SK-N-SH (cell line): ENCODE data around the gene ODAM. TPM values are rescaled to one million over a fixed set of nuclear protein-coding genes. Genes with fewer than 3 reads are reported as not detected.

Experiments
- CTCF ChIA-PET: fragments of 300-600, 350-600 bp; formaldehyde crosslinking; extraction: SDS; loops from one replicate; lab custom pipeline; 2021; lab: Yijun Ruan, JAX
- POLR2A ChIA-PET: fragments of 350-600 bp; sonication (Branson Sonifier 250); formaldehyde crosslinking; extraction: SDS; loops from one replicate; lab custom pipeline; 2020; ENCODE audit warnings: antibody characterized with exemption, inconsistent platforms; lab: Yijun Ruan, JAX
- DNase-seq: peaks from one replicate; pipeline ENCODE4 v3.0.0; 2012
- H2AFZ ChIP-seq: fragments of 200-600 bp; sonication (generic); 2 replicates; pipeline ENCODE4 v1.8.1; 2016; ENCODE audit warnings: antibody characterized with exemption, mild to moderate bottlenecking, low read depth
- H3F3A ChIP-seq: fragments of 200-600 bp; sonication (generic); replicated peaks from 2 replicates; pipeline ENCODE3; 2016; ENCODE audit warnings: antibody characterized with exemption, mild to moderate bottlenecking; ENCODE audit not compliant: insufficient read depth
- H3K27ac ChIP-seq, 2 experiments: fragments of 200-500 bp in 1 of 2; fragments of 200-600 bp in 1 of 2; sonication (Bioruptor generic) in 1 of 2; sonication (generic), shearing (Covaris generic) in 1 of 2; 2 replicates each; pipeline versions ENCODE4 v1.5.1 to v1.6.1; 2014 to 2016; ENCODE audit warnings: low read depth in 2 of 2, inconsistent platforms in 1 of 2, low read length in 1 of 2, mild to moderate bottlenecking in 1 of 2, mixed read lengths in 1 of 2
- H3K27me3 ChIP-seq: fragments of 200-600 bp; sonication (generic), shearing (Covaris generic); 2 replicates; pipeline ENCODE4 v1.6.1; 2016; ENCODE audit warnings: mixed run types; ENCODE audit not compliant: insufficient read depth
- H3K36me3 ChIP-seq, 2 experiments: fragments of 200-500 bp in 1 of 2; fragments of 200-600 bp in 1 of 2; sonication (Bioruptor generic) in 1 of 2; sonication (generic) in 1 of 2; replicated peaks in 1 of 2; 2 replicates each; pipeline versions ENCODE3 to v1.5.1; 2014 to 2016; ENCODE audit warnings: low read length in 1 of 2, mild to moderate bottlenecking in 1 of 2; ENCODE audit not compliant: insufficient read depth in 2 of 2, control insufficient read depth in 1 of 2
- H3K4me1 ChIP-seq, 2 experiments: fragments of 200-500 bp in 1 of 2; fragments of 200-600 bp in 1 of 2; sonication (Bioruptor generic) in 1 of 2; sonication (generic), shearing (Covaris generic) in 1 of 2; 2 replicates each; pipeline versions ENCODE4 v1.5.1 to v1.6.1; 2014 to 2016; ENCODE audit warnings: low read depth in 1 of 2, low read length in 1 of 2, mixed run types in 1 of 2; ENCODE audit not compliant: insufficient read depth in 2 of 2, control insufficient read depth in 1 of 2
- H3K4me2 ChIP-seq: fragments of 200-600 bp; sonication (generic), shearing (Covaris generic); 2 replicates; pipeline ENCODE4 v1.6.1; 2017; ENCODE audit warnings: mixed run types
- H3K4me3 ChIP-seq, 2 experiments: fragments of 200-500 bp in 1 of 2; fragments of 200-600 bp in 1 of 2; sonication (Bioruptor generic) in 1 of 2; sonication (generic), shearing (Covaris generic) in 1 of 2; 2 replicates each; pipeline versions ENCODE4 v1.5.1 to v1.8.1; 2014 to 2016; ENCODE audit warnings: low read depth in 2 of 2, inconsistent platforms in 1 of 2, low read length in 1 of 2, mild to moderate bottlenecking in 1 of 2, mixed read lengths in 1 of 2, moderate library complexity in 1 of 2
- H3K79me2 ChIP-seq: fragments of 200-600 bp; sonication (generic); 2 replicates; pipeline ENCODE4 v1.8.1; 2017; ENCODE audit warnings: mild to moderate bottlenecking; ENCODE audit not compliant: insufficient read depth
- H3K9ac ChIP-seq: fragments of 200-600 bp; sonication (generic); 2 replicates; pipeline ENCODE4 v1.6.1; 2017; ENCODE audit warnings: mixed run types
- H3K9me2 ChIP-seq: fragments of 200-600 bp; sonication (generic); 2 replicates; pipeline ENCODE4 v1.6.1; 2017; ENCODE audit warnings: mixed run types
- H3K9me3 ChIP-seq: fragments of 200-600 bp; sonication (generic); 2 replicates; pipeline ENCODE4 v1.6.1; 2017; ENCODE audit warnings: mixed run types, mild to moderate bottlenecking, moderate library complexity
- H4K20me1 ChIP-seq: fragments of 200-600 bp; sonication (generic); 2 replicates; pipeline ENCODE4 v1.6.1; 2017; ENCODE audit warnings: mild to moderate bottlenecking, mixed run types; ENCODE audit not compliant: insufficient read depth
- CHD2 ChIP-seq: fragments of 150-350 bp; IDR thresholded peaks from 2 replicates; pipeline ENCODE4 v1.6.1; 2018; ENCODE audit warnings: low read length; ENCODE audit not compliant: partially characterized antibody
- EP300 ChIP-seq, 2 experiments: IDR thresholded peaks; 2 replicates each; pipeline versions ENCODE4 v1.4.0 to v1.6.1; 2012; ENCODE audit warnings: borderline replicate concordance in 1 of 2, low read depth in 1 of 2, low read length in 1 of 2
- FOSL2 ChIP-seq: IDR thresholded peaks from 2 replicates; pipeline ENCODE4 v1.4.0; 2012; ENCODE audit warnings: low read depth, mild to moderate bottlenecking, moderate library complexity, borderline replicate concordance
- FOXJ3 ChIP-seq: sonication (generic); formaldehyde crosslinking; IDR thresholded peaks from 2 replicates; pipeline ENCODE4 v1.5.1; 2020; ENCODE audit warnings: mild to moderate bottlenecking, missing genetic modification reagents
- FOXM1 ChIP-seq: IDR thresholded peaks from 2 replicates; pipeline ENCODE4 v1.4.0; 2012; ENCODE audit warnings: low read depth, mild to moderate bottlenecking
- MEF2A ChIP-seq: IDR thresholded peaks from 2 replicates; pipeline ENCODE4 v1.4.0; 2012; ENCODE audit warnings: low read depth, borderline replicate concordance
- RCOR1 ChIP-seq: fragments of 150-350 bp; IDR thresholded peaks from 2 replicates; pipeline ENCODE4 v1.6.1; 2017; ENCODE audit warnings: antibody characterized with exemption, low read length
- RFX5 ChIP-seq: IDR thresholded peaks from 2 replicates; pipeline ENCODE4 v1.6.1; 2012; ENCODE audit warnings: mild to moderate bottlenecking, improper control_type of control experiment, low read length
- SIN3A ChIP-seq: IDR thresholded peaks from 2 replicates; pipeline ENCODE4 v1.6.1; 2012; ENCODE audit warnings: low read depth, mild to moderate bottlenecking, low read length, moderate library complexity, borderline replicate concordance
- SMC3 ChIP-seq: IDR thresholded peaks from 2 replicates; pipeline ENCODE4 v1.6.1; 2012; ENCODE audit warnings: low read depth, low read length, improper control_type of control experiment
- TCF12 ChIP-seq: IDR thresholded peaks from 2 replicates; pipeline ENCODE4 v1.4.0; 2012
- YY1 ChIP-seq: IDR thresholded peaks from 2 replicates; pipeline ENCODE4 v1.4.0; 2012; ENCODE audit warnings: low read depth, mild to moderate bottlenecking
- whole genome bisulfite sequencing: methylation state at CpG from one replicate; pipeline ENCODE4 v1.1.6; 2017; ENCODE audit warnings: low lambda C conversion rate; 5-methylcytosine and 5-hydroxymethylcytosine counted together
- polyA plus RNA-seq, 3 experiments: library from polyadenylated mRNA; depleted of rRNA; stranded (reverse); fragments of >200 nt; gene quantifications; 2 replicates each; pipeline ENCODE4 v1.2.3, GENCODE V29; 2012
- TF ChIP-seq, protein P1 (sequence below): IDR thresholded peaks from 2 replicates; pipeline ENCODE4 v1.4.0; 2012; ENCODE audit warnings: low read depth, borderline replicate concordance
- TF ChIP-seq, protein P2 (sequence below): fragments of 150-350 bp; IDR thresholded peaks from 2 replicates; pipeline ENCODE4 v1.6.1; 2016; ENCODE audit warnings: mild to moderate bottlenecking, low read depth, low read length
- TF ChIP-seq, protein P3 (sequence below): IDR thresholded peaks from 2 replicates; pipeline ENCODE4; 2012
- TF ChIP-seq, protein P4 (sequence below): IDR thresholded peaks from 2 replicates; pipeline ENCODE4 v1.4.0; 2012; ENCODE audit warnings: low read depth, borderline replicate concordance
- TF ChIP-seq, protein P5 (sequence below): fragments of 150-350 bp; IDR thresholded peaks from 2 replicates; pipeline ENCODE4 v1.6.1; 2017; ENCODE audit warnings: antibody characterized with exemption, low read length, low read depth, borderline replicate concordance
- TF ChIP-seq, protein P6 (sequence below): IDR thresholded peaks from 2 replicates; pipeline ENCODE4 v1.4.0; 2012; ENCODE audit warnings: low read depth
- TF ChIP-seq, protein P7 (sequence below): fragments of 200-600 bp; sonication (generic); IDR thresholded peaks from 2 replicates; pipeline ENCODE4 v1.6.1; 2017; ENCODE audit warnings: antibody characterized with exemption, mild to moderate bottlenecking, moderate library complexity

The ODAM gene
- polyA plus RNA-seq, 1 of the 3 experiments (the other 2 are of a cell fraction), result not detected

DNA sequence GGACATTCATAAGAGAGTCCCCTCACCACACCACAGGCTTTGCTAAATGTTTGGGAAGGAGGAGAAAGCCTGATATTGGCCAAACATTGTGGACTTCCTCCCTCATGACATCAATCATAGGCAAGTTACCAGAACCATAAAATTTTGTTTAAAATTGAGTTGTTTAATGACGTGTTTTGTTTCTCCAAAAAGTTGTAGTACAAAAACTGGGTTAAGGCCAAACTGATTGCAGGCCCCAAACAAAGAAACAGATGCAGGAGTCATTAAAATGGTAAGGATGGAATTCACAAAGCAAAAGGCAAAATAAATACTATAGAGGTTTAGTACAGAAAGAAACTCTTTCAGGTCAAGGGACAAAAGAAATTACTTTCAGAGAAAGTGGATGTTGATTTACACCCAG is 3.9 kb upstream of the ODAM start:
- POLR2A ChIA-PET, result no interaction called here
- CTCF ChIA-PET, result interaction anchor here (2.9 kb wide), 1 partner anchor 8 kb away, joined by 15 read pairs; no protein-coding TSS in a partner anchor
- H4K20me1 ChIP-seq, result no peaks in the 10 kb centered on the region

DNA sequence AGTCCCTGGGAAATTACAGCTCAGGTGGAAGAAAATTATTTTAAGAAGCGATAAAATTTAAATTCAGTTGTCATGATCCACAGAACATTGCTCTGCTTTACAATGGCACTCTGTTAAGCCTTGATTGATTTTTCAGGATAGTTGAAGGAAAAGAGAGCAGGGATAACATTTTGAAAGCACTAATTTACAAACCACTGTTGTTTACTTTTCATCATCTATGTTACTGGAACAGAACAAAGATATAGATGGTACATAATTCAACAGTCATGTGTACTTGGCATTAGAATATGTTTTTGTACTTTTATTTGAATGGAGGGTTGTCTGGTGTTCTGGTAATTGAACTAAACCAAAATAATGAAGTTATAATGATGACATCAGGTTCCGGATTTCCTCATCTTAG is 2.6 kb upstream of the ODAM start:
- CTCF ChIA-PET, result interaction anchor here (2.9 kb wide), 1 partner anchor 9 kb away, joined by 15 read pairs; no protein-coding TSS in a partner anchor

More for the DNA sequence above, 3.9 kb upstream of the ODAM start:
- 3% methylated on average over 1 of the region's 1 CpG for WGBS
- Histone ChIP-seq H3K4me1 (no peaks in the 10 kb centered on the region), H3K4me2 (no peak overlapping the region), H2AFZ (no peak overlapping the region), H3K36me3 (no peaks in the 10 kb centered on the region), H3K79me2 (no peaks in the 10 kb centered on the region), H3K4me3 (no peak overlapping the region), H3F3A (no peaks in the 10 kb centered on the region), H3K9me2 (no peaks in the 10 kb centered on the region), H3K9me3 (no peaks in the 10 kb centered on the region), H3K9ac (no peak overlapping the region), H3K27me3 (peaks cover 5% of the 10 kb centered on the region; the same call in 1 of the 2 replicates), H3K27ac (no peak overlapping the region)
- no peak for DNase-seq
- no peak for TF ChIP-seq MEF2A

More for the DNA sequence above, 2.6 kb upstream of the ODAM start:
- no peak overlapping the region for H3K9ac ChIP-seq
- H3K4me2 ChIP-seq, result no peak overlapping the region
- no peaks in the 10 kb centered on the region for H3K79me2 ChIP-seq
- DNase-seq, result no peak
- 26% methylated on average over 2 of the region's 2 CpGs for WGBS
- no peak overlapping the region for H2AFZ ChIP-seq
- H3K4me3 ChIP-seq, result no peak overlapping the region
- no peaks in the 10 kb centered on the region for H3K9me3 ChIP-seq
- H3K27ac ChIP-seq, result no peak overlapping the region
- no peaks in the 10 kb centered on the region for H3K36me3 ChIP-seq
- H3K9me2 ChIP-seq, result no peaks in the 10 kb centered on the region
- H3K4me1 ChIP-seq, result no peaks in the 10 kb centered on the region
- POLR2A ChIA-PET, result no interaction called here
- H3K27me3 ChIP-seq, result peaks cover 1% of the 10 kb centered on the region; the same call in 1 of the 2 replicates
- TF ChIP-seq, protein P1, sequence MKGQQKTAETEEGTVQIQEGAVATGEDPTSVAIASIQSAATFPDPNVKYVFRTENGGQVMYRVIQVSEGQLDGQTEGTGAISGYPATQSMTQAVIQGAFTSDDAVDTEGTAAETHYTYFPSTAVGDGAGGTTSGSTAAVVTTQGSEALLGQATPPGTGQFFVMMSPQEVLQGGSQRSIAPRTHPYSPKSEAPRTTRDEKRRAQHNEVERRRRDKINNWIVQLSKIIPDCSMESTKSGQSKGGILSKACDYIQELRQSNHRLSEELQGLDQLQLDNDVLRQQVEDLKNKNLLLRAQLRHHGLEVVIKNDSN, result no peak
- TF ChIP-seq YY1 (no peak), SIN3A (no peak), CHD2 (no peak), FOXM1 (no peak), FOSL2 (no peak), RCOR1 (no peak), EP300 (IDR thresholded peaks at IDR 0.05; ENCODE audit: borderline replicate concordance in 1 of 2, low read depth in 1 of 2, low read length in 1 of 2) (no peak), MEF2A (no peak), SMC3 (no peak), RFX5 (no peak), FOXJ3 (CRISPR knock-in tag) (no peak), TCF12 (no peak)
- TF ChIP-seq, protein P2, sequence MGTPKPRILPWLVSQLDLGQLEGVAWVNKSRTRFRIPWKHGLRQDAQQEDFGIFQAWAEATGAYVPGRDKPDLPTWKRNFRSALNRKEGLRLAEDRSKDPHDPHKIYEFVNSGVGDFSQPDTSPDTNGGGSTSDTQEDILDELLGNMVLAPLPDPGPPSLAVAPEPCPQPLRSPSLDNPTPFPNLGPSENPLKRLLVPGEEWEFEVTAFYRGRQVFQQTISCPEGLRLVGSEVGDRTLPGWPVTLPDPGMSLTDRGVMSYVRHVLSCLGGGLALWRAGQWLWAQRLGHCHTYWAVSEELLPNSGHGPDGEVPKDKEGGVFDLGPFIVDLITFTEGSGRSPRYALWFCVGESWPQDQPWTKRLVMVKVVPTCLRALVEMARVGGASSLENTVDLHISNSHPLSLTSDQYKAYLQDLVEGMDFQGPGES, result no peak
- TF ChIP-seq, protein P3, sequence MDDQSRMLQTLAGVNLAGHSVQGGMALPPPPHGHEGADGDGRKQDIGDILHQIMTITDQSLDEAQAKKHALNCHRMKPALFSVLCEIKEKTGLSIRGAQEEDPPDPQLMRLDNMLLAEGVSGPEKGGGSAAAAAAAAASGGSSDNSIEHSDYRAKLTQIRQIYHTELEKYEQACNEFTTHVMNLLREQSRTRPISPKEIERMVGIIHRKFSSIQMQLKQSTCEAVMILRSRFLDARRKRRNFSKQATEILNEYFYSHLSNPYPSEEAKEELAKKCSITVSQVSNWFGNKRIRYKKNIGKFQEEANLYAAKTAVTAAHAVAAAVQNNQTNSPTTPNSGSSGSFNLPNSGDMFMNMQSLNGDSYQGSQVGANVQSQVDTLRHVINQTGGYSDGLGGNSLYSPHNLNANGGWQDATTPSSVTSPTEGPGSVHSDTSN, result no peak
- TF ChIP-seq, protein P4, sequence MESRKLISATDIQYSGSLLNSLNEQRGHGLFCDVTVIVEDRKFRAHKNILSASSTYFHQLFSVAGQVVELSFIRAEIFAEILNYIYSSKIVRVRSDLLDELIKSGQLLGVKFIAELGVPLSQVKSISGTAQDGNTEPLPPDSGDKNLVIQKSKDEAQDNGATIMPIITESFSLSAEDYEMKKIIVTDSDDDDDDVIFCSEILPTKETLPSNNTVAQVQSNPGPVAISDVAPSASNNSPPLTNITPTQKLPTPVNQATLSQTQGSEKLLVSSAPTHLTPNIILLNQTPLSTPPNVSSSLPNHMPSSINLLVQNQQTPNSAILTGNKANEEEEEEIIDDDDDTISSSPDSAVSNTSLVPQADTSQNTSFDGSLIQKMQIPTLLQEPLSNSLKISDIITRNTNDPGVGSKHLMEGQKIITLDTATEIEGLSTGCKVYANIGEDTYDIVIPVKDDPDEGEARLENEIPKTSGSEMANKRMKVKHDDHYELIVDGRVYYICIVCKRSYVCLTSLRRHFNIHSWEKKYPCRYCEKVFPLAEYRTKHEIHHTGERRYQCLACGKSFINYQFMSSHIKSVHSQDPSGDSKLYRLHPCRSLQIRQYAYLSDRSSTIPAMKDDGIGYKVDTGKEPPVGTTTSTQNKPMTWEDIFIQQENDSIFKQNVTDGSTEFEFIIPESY, result no peak
- TF ChIP-seq, protein P5, sequence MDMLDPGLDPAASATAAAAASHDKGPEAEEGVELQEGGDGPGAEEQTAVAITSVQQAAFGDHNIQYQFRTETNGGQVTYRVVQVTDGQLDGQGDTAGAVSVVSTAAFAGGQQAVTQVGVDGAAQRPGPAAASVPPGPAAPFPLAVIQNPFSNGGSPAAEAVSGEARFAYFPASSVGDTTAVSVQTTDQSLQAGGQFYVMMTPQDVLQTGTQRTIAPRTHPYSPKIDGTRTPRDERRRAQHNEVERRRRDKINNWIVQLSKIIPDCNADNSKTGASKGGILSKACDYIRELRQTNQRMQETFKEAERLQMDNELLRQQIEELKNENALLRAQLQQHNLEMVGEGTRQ, result no peak
- TF ChIP-seq, protein P6, sequence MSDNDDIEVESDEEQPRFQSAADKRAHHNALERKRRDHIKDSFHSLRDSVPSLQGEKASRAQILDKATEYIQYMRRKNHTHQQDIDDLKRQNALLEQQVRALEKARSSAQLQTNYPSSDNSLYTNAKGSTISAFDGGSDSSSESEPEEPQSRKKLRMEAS, result no peak
- TF ChIP-seq, protein P7, sequence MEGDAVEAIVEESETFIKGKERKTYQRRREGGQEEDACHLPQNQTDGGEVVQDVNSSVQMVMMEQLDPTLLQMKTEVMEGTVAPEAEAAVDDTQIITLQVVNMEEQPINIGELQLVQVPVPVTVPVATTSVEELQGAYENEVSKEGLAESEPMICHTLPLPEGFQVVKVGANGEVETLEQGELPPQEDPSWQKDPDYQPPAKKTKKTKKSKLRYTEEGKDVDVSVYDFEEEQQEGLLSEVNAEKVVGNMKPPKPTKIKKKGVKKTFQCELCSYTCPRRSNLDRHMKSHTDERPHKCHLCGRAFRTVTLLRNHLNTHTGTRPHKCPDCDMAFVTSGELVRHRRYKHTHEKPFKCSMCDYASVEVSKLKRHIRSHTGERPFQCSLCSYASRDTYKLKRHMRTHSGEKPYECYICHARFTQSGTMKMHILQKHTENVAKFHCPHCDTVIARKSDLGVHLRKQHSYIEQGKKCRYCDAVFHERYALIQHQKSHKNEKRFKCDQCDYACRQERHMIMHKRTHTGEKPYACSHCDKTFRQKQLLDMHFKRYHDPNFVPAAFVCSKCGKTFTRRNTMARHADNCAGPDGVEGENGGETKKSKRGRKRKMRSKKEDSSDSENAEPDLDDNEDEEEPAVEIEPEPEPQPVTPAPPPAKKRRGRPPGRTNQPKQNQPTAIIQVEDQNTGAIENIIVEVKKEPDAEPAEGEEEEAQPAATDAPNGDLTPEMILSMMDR, result no peak
- H3F3A ChIP-seq, result no peaks in the 10 kb centered on the region
- H4K20me1 ChIP-seq, result no peaks in the 10 kb centered on the region
